ENCODE data around the gene CDK19.
"Not testable (repeated sequence)": the region's sequence is repeated elsewhere in the genome, so short reads cannot be mapped to it uniquely, and the experiment has no call there.

The CDK19 gene

GRCh38 chr6:110856296-110856695 lies 41.0 kb upstream of the CDK19 start:
- Histone ChIP-seq H3K27me3 (replicated peaks; ENCODE audit: control insufficient read depth, insufficient read depth, low read length) (no peaks in the 10 kb centered on the region), H3K4me3 (replicated peaks; ENCODE audit: low read depth, low read length) (no peak overlapping the region), H3K36me3 (ENCODE audit: control insufficient read depth, insufficient read depth, low read length) (no peaks in the 10 kb centered on the region)
- no peak for DNase-seq (ENCODE audit: extremely low read depth, insufficient read length)
- TF ChIP-seq, protein P1, sequence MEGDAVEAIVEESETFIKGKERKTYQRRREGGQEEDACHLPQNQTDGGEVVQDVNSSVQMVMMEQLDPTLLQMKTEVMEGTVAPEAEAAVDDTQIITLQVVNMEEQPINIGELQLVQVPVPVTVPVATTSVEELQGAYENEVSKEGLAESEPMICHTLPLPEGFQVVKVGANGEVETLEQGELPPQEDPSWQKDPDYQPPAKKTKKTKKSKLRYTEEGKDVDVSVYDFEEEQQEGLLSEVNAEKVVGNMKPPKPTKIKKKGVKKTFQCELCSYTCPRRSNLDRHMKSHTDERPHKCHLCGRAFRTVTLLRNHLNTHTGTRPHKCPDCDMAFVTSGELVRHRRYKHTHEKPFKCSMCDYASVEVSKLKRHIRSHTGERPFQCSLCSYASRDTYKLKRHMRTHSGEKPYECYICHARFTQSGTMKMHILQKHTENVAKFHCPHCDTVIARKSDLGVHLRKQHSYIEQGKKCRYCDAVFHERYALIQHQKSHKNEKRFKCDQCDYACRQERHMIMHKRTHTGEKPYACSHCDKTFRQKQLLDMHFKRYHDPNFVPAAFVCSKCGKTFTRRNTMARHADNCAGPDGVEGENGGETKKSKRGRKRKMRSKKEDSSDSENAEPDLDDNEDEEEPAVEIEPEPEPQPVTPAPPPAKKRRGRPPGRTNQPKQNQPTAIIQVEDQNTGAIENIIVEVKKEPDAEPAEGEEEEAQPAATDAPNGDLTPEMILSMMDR (IDR thresholded peaks at IDR 0.05; ENCODE audit: insufficient read depth, low read length, poor library complexity, severe bottlenecking) = no peak

GRCh38 chr6:110853754-110854477 lies 38.6 kb upstream of the CDK19 start:
- DNase-seq (ENCODE audit: extremely low read depth, insufficient read length) = no peak
- no peak overlapping the region for H3K4me3 ChIP-seq (replicated peaks; ENCODE audit: low read depth, low read length)
- TF ChIP-seq, protein P1 (IDR thresholded peaks at IDR 0.05; ENCODE audit: insufficient read depth, low read length, poor library complexity, severe bottlenecking) = no peak
- no peaks in the 10 kb centered on the region for H3K27me3 ChIP-seq (replicated peaks; ENCODE audit: control insufficient read depth, insufficient read depth, low read length)
- H3K36me3 ChIP-seq (ENCODE audit: control insufficient read depth, insufficient read depth, low read length) = no peaks in the 10 kb centered on the region

DNA sequence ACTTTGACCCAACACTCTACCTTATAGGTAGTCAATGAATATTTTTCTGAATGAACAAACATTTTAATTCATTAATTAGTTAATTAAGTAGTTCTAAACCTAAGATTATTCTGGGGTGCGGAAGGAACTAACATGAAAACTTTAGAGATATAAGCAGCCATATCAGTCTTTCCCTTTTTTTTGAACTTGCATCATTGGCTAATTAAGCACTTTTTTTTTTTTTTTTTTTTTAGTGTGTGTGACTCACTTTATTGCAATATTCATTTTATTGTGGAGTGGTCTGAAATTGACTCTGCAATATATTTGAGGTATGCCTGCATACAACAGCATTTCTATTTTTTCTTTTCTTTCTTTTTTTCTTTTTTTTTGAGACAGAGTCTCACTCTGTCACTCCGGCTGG lies 37.5 kb upstream of the CDK19 start:
- TF ChIP-seq, protein P1 (IDR thresholded peaks at IDR 0.05; ENCODE audit: insufficient read depth, low read length, poor library complexity, severe bottlenecking) = no peak
- no peak overlapping the region for H3K4me3 ChIP-seq (replicated peaks; ENCODE audit: low read depth, low read length)
- no peaks in the 10 kb centered on the region for H3K27me3 ChIP-seq (replicated peaks; ENCODE audit: control insufficient read depth, insufficient read depth, low read length)
- DNase-seq (ENCODE audit: extremely low read depth, insufficient read length) = no peak
- no peaks in the 10 kb centered on the region for H3K36me3 ChIP-seq (ENCODE audit: control insufficient read depth, insufficient read depth, low read length)

GRCh38 chr6:110849781-110850180 lies 34.5 kb upstream of the CDK19 start:
- no peak for DNase-seq (ENCODE audit: extremely low read depth, insufficient read length)
- no peaks in the 10 kb centered on the region for H3K27me3 ChIP-seq (replicated peaks; ENCODE audit: control insufficient read depth, insufficient read depth, low read length)
- H3K4me3 ChIP-seq (replicated peaks; ENCODE audit: low read depth, low read length) = no peak overlapping the region
- no peaks in the 10 kb centered on the region for H3K36me3 ChIP-seq (ENCODE audit: control insufficient read depth, insufficient read depth, low read length)
- TF ChIP-seq, protein P1 (IDR thresholded peaks at IDR 0.05; ENCODE audit: insufficient read depth, low read length, poor library complexity, severe bottlenecking) = no peak

DNA sequence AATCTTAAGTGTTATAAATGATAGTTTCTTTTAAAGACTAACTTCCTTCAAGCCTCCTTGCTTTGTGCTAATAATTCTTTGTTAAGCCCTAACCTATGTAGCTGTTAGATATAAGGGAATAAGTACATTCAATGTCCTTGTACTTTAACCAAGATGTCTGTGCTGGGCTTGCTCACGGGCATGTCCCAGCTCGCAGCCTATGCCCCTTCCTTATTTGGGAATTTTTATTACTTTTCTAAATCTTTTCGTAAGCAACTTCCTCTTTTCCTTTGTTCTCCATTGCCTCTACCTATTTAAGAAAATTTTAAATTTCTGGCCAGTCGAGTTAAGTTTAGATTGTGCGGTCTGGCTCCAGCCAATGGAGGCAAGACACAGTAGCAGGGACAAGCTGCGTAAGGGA lies 26.0 kb upstream of the CDK19 start:
- Histone ChIP-seq H3K36me3 (ENCODE audit: control insufficient read depth, insufficient read depth, low read length) (no peaks in the 10 kb centered on the region), H3K27me3 (replicated peaks; ENCODE audit: control insufficient read depth, insufficient read depth, low read length) (no peaks in the 10 kb centered on the region), H3K4me3 (replicated peaks; ENCODE audit: low read depth, low read length) (no peak overlapping the region)
- TF ChIP-seq, protein P1 (IDR thresholded peaks at IDR 0.05; ENCODE audit: insufficient read depth, low read length, poor library complexity, severe bottlenecking) = no peak
- no peak for DNase-seq (ENCODE audit: extremely low read depth, insufficient read length)

DNA sequence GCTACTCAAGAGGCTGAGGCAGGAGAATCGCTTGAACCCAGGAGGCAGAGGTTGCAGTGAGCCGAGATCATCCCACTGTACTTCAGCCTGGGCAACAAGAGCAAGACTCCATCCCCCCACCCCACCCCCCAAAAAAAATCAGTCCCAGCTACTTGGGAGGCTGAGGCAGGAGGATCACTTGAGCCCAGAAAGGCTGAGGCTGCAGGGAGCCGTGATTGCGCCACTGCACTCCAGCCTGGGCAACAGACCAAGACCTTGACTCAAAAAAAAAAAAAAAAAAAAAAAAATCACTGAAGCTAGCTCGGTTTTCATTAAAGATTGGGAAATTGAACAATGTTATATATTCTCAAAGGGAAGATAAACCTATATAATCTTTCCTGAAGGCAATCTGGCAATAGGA lies 20.5 kb upstream of the CDK19 start:
- H3K4me3 ChIP-seq (replicated peaks; ENCODE audit: low read depth, low read length); H3K36me3 ChIP-seq (ENCODE audit: control insufficient read depth, insufficient read depth, low read length); H3K27me3 ChIP-seq (replicated peaks; ENCODE audit: control insufficient read depth, insufficient read depth, low read length); DNase-seq (ENCODE audit: extremely low read depth, insufficient read length): not testable (repeated sequence)

All from GM06990 (cell line).